GM19328 (cell line): Measurements from ENCODE around the gene WNT7A.

ENCODE experiments used
- ATAC-seq: cut with Tn5 transposase; IDR thresholded peaks from one replicate; pipeline ENCODE4 v1.9.1; 2021; ENCODE audit warnings: mild to moderate bottlenecking, moderate library complexity; ENCODE audit not compliant: unreplicated experiment

The WNT7A gene

DNA sequence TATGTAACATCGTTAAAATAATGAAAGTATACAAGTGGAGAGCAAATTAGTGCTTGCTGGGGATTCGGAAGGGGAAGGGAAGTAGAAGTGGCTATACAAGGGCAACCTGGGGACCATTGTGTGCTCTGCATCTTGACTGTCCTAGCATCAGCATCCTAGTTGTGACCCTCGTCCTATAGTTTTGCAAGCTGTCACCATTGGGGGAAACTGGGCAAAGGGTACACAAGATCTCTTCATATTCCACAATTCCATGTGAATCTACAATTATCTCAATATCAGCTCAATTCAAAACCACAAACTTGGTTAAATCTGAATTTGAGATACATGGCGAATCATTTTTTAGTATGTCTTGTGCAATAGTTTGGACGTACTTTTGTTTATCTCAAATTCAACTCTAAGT is 30.9 kb downstream of the WNT7A start:
- ATAC-seq, result no peak

DNA sequence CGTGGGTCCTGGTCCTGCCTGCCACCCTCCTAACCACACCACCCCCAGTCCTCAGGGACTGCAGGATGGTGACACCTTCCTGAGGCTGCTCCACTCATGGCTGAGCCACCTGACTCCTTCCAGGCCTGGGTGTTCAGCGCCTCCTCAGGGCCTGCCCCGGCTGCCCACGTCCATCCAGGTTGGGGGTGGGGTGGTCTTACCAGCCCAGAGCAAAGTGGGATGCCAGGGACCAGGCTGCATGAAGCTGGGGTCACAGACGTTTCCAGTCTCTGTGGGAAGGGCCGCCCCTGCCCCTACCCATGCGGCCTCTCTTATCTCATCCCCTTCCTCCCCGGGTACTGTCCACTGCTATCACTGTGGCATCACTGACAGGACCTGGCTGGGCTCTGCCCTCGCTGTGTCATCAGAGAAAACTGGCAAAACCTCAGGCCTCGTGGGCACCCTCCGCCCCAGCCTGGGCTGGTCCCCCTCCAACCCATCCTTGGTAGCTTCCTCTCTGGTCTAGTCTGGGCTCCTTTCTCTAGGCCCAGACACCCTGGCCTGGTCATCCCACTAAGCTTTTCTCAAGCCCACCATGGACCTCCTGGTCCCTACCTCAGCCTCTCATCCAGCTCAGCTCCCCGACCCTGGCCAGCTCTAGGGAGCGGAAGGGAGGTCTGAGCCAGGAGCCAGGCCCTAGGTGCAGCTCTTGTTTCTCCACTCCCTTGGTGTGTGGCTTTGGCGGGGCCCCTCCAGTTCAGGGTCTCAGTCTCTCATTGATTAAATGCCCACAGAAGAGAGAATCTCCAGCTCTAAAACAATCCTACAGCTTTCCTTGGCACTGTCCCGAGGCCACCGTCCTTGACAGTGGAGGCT is 32.9 kb downstream of the WNT7A start:
- ATAC-seq, result no peak

DNA sequence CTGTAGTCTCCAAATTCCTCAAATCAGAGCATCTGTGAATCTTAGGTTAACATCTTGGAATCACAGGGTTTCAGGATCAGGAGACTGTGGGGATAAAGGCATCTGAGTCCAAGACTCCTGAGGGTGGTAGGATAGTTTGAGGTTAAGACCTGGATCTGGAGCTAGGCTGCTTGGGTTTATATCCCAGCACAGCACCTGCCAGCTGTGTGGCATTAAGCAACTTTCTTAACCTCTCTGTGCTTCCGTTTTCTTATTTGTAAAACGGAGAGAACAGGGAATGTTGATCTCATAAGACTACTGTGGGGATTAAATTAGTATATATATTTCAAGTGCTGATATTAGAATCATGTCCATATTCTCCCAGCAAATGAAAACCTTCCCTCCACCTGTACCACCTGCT is 33.6 kb downstream of the WNT7A start:
- ATAC-seq, result no peak

DNA sequence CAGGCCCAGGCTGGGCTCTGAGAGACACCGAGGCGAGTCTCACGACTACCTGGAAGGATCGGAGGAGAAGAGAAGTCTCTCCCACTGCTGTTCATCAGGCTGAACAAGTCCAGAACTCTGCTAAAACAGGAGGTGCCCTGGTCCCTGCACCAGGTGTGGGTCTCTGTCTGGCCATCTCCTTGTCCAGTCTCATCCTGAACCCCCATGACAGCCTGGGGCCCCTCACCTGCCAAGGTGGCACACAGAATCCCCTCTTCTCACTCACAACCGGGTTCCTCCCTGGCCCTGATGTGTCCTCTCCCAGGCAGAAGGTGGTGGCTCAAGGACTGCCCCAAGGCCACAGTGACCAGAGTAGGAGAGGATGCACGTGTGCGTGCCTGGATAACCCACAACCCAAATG is 34.1 kb downstream of the WNT7A start:
- no peak for ATAC-seq

DNA sequence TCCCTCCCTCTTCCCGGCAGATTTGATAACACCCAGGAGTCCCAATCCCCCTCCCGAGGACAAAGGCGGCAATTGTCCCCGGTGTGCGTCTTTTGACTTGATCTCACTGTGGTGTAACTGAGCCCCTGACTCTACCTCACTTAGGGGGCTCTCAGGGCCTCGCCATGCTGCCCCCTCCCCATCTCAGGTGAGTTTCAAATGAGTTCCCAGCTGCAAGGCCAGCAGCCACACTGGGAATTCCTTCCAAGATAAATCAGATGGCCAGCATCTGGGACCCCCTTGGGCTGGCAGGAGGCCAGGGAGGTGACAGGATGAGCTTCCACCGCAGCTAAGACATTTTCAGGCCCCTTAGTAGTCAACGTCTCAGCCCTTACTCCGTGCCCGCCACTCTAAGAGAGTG is 35.0 kb downstream of the WNT7A start:
- ATAC-seq, result no peak

DNA sequence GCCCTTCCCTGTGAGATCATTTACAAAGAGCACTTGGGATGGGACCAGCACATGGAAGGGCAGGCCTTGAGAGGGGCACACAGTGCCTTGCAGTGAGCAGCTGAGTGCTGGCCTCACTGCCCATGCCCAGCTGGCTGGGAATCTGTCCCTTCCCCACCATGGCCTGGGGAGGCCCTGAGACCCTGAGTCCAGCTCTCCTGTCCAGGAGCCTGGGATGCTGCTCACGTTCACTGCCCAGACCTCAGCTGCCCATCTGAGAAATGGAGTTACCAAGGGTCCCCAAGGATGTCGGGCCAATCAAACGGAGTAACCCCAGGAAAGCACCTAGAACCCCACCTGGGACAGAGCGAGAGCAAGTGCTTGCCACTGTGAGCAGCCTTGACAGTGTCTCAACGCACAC is 35.6 kb downstream of the WNT7A start:
- no peak for ATAC-seq

DNA sequence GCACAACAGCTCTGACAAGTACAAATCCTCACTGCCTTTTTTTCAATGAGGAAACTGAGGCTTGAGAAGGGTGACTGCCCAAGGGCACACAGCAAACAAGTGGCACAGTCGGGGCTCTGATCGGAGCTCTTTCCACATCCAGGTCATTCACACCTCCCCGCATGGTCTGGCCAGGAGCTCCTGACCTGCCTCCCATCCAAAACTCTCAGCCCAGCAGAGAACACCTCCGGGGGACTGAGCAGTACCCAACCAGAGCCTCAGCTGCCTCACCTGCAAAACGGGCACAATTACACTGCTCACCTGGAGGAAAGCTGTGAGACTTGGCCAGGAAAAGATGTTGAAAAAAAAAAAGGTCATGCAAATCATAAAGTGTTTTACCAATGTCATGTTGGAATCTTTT is 36.5 kb downstream of the WNT7A start:
- no peak for ATAC-seq

DNA sequence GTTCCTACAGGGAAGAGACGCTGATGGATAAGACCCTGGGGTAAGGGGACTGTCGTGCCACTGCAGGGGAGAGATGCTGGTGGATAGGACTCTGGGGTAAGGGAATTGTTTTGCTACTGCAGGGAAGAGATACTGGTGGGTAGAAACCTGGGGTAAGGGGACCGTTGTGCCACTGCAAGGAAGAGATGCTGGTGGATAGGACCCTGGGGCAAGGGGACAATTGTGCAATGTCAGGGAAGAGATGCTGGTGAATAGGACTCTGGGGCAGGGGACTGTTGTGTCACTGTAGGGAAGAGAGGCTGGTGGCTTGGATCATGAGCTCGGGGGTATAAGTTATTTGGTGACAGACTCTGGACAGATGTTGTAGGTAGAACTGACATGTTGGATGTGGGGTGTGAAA is 37.6 kb downstream of the WNT7A start:
- no peak for ATAC-seq

DNA sequence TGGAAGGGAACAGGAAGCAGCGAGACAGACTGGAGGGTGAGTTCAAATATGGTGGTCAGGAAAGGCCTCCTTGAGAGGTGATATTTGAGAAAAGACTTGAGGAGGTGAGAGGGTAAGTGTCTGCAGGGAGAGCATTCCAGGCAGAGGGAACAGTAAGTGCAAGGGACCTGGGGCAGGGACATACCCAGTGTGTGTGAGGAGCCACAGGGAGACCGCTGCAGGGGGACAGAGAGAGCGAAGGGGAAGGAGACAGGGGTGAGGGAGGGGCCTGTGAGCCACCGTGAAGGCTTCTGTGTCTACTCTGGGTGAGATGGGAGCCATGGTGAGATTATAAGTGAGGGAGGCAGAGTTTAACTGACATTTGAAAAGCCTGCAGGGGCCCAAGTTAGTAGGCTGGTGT is 38.0 kb downstream of the WNT7A start:
- ATAC-seq, result no peak

DNA sequence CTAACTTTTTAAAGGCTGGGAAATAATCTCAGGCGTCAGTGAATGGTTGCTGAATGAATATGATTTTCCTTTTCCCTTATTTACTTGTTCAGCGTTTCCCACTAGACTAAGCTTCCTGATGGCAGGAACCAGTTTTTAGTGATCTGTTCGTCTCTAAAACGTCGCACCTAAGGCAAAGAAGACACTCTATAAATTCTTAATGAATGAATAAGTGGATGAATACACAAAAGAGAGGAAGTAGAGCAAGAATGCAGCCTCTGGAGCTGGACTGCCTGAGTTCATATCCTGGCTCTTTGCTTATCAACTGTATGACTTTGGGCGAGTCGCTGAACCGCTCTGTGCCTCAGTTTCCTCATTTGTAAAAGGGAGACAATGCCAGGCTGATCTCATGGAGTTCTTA is 38.7 kb downstream of the WNT7A start:
- ATAC-seq, result no peak

DNA sequence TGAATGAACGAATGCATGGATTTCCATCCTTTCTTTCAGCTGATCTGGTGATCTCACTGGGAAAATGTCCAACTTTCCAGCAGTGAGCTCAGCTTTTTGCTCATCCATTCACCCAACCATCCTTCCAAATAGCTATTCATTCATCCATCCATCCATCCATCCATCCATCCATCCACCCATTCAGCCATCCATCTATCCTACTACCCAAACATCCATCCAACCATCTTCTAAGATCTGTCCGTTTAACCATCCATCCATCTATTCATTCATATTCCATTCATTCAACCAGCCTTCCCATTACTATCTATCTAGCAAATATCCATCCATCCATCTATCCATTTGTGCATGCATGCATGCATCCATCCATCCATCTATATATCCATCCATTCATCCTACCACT is 39.4 kb downstream of the WNT7A start:
- ATAC-seq, result no peak

DNA sequence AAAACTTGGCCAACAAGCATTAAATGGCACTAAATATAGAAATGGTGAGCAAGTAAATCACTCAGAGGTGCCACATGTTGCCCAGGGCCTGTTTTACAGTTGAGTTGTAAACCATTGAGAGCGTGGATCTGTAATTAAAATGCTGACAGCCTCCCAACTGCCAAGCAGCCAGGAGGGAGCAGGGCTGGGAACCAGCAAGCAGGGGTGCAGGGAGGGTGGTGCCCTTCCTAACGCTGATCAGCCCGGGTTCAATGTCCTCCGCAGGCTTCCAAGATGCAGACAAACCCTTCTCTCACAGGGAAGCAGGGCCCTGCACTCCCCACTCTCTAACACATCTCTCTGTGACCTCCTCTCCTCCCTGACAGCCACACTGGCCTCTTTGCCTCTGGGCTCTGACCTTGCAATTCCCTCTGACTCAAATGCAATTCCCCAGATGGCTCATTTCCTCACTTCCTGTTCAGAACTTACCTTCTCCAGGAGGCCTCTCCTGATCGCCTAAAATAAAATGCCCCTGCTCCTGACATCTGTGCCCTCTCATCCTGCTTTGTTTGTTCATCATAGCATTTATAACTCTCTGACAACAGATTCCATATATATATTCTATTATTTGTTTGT is 40.0 kb downstream of the WNT7A start:
- no peak for ATAC-seq

DNA sequence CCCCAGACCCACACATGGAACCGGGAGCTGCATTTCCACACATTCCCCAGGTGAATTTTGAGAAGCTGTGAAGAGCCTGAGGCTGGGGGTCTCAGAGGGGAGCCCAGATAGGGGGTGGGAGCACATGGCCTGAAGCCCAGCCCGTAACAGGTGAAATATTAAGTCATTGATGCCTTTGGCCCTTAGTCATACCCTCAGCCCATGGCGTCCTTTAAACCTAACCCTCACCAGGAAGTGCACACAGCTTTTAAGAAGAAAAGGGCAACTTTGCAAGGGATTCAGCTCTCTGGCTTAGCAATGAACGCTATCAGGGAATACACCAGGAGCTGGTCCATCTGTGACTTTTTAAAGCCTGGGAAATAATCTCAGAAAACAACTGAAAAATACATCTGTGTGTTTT is 40.6 kb downstream of the WNT7A start:
- ATAC-seq, result no peak

DNA sequence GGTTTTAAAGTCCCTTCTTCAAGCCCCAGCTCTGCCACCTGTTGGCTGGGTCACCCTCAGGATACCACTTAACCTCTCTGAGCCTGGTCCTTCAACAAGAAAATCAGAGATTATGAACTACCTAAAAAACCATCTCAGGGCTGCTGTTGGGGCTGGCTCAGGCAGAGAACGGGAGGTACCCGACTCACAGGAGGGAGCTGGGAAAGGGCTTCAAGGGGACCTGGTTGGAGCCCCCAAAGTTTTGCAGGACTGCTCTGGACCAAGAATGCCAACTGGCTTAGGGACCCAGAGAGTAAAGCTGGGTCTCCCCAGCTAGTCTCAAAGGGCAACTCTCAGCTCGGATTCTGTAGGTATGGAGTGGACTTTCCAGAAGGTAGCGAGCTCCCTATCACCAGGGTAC is 41.5 kb downstream of the WNT7A start:
- no peak for ATAC-seq

DNA sequence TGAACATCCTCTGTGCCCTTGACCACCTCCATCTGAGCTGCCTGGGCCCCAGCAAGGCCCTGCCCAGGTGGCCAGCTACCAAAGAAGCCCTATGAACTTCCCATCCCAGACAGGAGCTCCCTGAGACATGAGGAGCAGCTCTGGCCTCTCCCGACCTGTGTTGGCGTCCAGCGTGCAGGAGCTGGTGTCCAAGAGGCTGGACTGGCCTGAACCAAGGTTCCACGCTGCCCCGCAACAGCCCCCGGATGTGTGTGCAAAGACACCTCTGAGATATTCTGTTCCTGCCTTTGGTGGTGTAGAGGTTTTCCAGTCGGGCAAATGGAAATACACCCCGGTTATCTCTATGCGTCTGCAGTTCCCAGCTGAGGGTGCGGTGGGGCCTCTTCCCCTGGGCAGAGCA is 42.1 kb downstream of the WNT7A start:
- no peak for ATAC-seq

DNA sequence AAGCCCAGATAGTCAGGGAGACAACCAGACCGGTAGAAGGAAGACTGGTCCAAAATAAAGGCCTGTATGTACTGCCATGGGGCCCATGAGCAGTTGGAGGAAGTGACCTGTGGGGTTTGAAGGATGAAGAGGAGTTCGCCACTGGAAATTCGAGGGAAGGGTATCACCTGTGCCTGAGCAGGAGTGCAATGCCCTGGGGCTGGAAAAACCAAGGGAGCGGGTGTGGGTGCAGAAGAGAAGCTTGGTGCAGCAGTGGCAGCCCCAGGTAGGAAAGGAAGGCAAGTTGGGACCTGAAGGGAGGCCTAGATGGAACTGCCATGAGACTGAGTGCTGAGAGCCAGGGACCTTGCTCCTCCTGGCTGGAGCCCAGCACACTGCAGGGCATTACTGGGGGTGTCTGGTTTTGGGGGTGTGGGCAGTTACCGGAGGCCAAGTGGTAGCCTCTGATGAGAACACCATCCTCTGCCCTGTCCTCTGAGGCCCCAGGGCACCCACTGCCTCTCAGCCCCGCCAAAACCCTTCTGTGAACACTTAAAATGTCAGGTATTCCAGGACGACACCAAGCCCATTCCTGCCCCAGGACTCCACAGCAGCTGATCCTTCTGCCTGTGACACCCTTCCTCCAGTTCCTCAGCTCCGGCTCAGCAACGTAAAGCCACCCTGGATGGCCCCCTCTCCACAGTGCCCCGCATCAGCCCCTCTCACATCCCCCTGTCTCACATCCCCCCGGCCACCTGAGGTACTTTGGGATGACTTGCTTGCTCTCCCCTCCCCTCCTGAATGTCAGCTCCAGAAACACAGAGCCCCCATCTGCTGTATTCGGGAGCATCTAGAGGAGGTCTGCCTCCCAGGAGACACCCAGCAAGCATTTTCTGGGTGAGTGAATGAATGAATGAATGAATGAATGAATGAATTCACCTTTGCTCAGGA is 42.9 kb downstream of the WNT7A start:
- no peak for ATAC-seq

DNA sequence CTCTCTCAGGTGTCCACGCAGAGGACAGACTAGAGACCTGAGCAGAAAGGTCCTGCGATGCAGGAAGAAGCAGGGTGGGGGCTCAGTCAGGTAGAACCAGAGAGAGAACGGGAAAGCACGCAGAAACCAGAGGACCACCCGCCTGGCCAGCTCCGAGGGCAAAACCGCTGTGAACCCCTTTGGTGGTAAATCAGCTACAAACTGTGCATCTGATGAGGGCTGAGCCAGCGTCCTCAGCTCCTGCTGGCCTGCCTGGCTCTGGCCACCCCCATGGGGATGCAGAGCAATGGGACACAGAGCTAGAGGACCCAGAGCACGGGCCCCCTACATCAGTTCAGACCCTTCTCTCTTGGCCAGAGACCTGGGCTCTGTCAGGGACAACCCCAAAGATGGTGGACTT is 44.6 kb downstream of the WNT7A start:
- no peak for ATAC-seq

DNA sequence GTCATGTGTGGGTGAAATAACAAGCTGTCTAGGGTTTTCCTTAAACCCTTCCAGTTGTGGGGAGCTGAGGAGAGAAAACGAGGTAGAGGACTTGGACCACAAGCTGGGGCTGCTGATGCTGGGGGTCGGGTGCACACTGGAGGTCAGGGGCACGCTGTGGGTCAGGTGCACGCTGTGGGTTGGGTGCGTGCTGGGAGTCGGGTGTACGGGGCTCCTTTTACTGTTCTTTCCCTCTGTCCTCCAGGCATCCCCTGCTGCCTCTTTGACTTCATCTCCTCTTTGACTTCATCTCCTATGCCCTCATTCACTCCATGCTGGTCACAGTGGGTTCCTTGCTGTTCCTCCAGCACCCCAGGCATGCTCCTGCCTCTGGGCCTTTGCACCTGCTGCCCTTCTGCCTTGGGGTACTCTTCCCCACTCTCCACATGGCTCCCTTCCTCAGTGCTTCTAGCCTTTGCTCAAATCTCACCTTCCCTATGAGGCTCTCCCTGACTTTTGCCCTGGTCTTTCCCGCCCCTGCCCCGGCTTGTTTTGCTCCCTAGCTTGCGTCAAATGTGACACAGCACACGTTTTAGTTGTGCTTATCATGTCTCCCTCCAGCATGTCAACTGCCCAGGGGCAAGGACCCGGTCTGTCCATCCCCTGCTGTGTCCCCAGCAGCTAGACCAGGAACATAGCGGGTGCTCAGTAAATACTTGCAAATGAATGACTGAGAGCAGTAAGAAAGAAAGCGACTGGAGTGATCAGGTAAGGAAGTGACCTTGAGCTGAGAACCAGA is 45.4 kb downstream of the WNT7A start:
- no peak for ATAC-seq

DNA sequence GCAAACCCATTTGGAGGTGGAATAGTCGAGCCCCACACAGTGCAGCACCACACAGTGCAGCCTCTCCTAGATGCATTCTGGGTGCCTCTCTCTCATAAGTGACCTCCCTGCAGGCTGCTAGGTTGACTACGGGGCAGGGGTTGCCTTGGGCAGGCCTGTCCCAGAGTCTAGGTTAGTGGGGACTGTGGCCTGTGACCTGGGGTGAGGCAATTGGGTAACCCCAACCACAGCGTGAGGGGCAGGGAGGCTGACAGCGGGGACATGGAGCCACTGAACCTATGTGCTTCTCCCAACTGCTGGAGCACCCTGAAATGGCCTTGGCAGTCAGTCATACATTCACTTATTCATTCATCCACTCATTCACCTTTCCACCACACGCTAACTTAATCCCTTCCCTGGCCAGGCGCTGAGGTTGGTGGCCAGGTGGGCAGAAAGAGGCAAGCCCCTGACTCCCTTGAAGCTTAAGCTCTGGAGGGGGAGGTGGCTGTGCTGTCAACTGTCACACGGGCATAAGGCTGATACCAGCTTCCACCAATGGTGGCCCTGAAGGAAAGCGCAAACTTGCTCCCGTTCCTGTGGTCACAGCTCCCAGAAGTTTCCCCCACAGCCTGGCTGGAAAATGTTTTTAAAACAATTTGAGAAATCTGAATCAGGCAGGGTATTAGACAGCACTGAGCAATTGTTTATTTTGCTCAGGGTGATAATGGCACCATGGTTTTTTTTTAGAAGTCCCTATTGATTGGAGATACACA is 46.2 kb downstream of the WNT7A start:
- no peak for ATAC-seq

DNA sequence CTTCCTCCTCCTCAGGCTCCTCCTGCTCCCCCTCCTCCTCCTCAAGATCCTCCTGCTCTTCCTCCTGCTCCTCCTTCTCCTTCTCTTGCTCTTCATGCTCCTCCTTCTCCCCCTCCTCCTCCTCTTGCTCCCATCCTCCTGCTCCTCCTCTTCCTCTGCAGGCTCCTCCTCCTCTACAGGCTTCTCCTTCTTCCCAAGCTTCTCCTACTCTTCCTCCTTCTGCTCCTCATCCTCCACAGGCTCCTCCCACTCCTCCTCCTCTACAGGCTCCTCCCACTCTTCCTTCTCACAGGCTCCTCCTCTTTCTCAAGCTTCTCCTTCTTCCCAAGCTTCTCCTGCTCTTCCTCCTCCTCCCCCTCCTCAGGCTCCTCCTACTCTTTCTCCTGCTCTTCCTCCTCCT is 47.7 kb downstream of the WNT7A start:
- no peak for ATAC-seq
